ENCODE results near the gene USP47.

Gene USP47

GRCh38 chr11:11980841-11981308 lies 139.1 kb downstream of the USP47 start:
- no peak for DNase-seq (ENCODE audit: low read depth in 3 of 3)

GRCh38 chr11:11981364-11981763 lies 139.6 kb downstream of the USP47 start:
- no peak for DNase-seq (ENCODE audit: low read depth in 3 of 3)

GRCh38 chr11:11981840-11982239 lies 140.1 kb downstream of the USP47 start:
- DNase-seq (ENCODE audit: low read depth in 3 of 3), result no peak

GRCh38 chr11:11982461-11982860 lies 140.7 kb downstream of the USP47 start:
- no peak for DNase-seq (ENCODE audit: low read depth in 3 of 3)

- no peak for DNase-seq (ENCODE audit: low read depth in 3 of 3)
Measured at GRCh38 chr11:11982975-11983374, 141.2 kb downstream of the USP47 start.

- no peak for DNase-seq (ENCODE audit: low read depth in 3 of 3)
Measured at GRCh38 chr11:11983427-11983826, 141.7 kb downstream of the USP47 start.

GRCh38 chr11:11984563-11984962 lies 142.8 kb downstream of the USP47 start:
- DNase-seq (ENCODE audit: low read depth in 3 of 3), result no peak

GRCh38 chr11:11985016-11985715 lies 143.4 kb downstream of the USP47 start:
- DNase-seq (ENCODE audit: low read depth in 3 of 3), result no peak

GRCh38 chr11:11985954-11986949 lies 144.5 kb downstream of the USP47 start:
- DNase-seq (ENCODE audit: low read depth in 3 of 3), result no peak

- no peak for DNase-seq (ENCODE audit: low read depth in 3 of 3)
Measured at GRCh38 chr11:11987503-11988022, 145.8 kb downstream of the USP47 start.

- DNase-seq (ENCODE audit: low read depth in 3 of 3), result no peak
Measured at GRCh38 chr11:11988099-11988651, 146.4 kb downstream of the USP47 start.

GRCh38 chr11:11988681-11989261 lies 147.0 kb downstream of the USP47 start:
- no peak for DNase-seq (ENCODE audit: low read depth in 3 of 3)

- no peak for DNase-seq (ENCODE audit: low read depth in 3 of 3)
Measured at GRCh38 chr11:11989774-11990744, 148.3 kb downstream of the USP47 start.

GRCh38 chr11:11992257-11993212 lies 150.8 kb downstream of the USP47 start:
- DNase-seq (ENCODE audit: low read depth in 3 of 3), result no peak

- DNase-seq (ENCODE audit: low read depth in 3 of 3), result no peak
Measured at GRCh38 chr11:11993839-11994238, 152.1 kb downstream of the USP47 start.

- no peak for DNase-seq (ENCODE audit: low read depth in 3 of 3)
Measured at GRCh38 chr11:11995601-11996000, 153.8 kb downstream of the USP47 start.

GRCh38 chr11:11996321-11997048 lies 154.7 kb downstream of the USP47 start:
- no peak for DNase-seq (ENCODE audit: low read depth in 3 of 3)

GRCh38 chr11:11997049-11997322 lies 155.2 kb downstream of the USP47 start:
- DNase-seq (ENCODE audit: low read depth in 3 of 3), result no peak

All from stimulated activated CD4-positive, alpha-beta T cell treated with anti-CD3 and anti-CD28 coated beads, TNF-alpha, amount 100 ng/mL, for 48 hours (primary cell).